CD4-positive, alpha-beta T cell (primary cell): ENCODE results near the gene IL1F10. TPM values are rescaled to one million over a fixed set of nuclear protein-coding genes. Genes with fewer than 3 reads are reported as not detected.

Experiments used
- ATAC-seq: fragments of 200-7000 bp; cut with Tn5 transposase; one replicate; pipeline ENCODE4 v1.10.0; 2022; ENCODE audit warnings: mild to moderate bottlenecking; ENCODE audit not compliant: poor library complexity
- CTCF ChIA-PET: fragments of 350-600 bp; sonication (Branson Sonifier 250); formaldehyde crosslinking; loops from one replicate; lab custom pipeline; 2021; ENCODE audit warnings: antibody characterized with exemption, inconsistent platforms; lab: Charles Lee
- POLR2A ChIA-PET: fragments of 350-600 bp; sonication (Branson Sonifier 250); formaldehyde crosslinking; loops from one replicate; lab custom pipeline; 2021; ENCODE audit warnings: antibody characterized with exemption, inconsistent platforms; lab: Charles Lee
- DNase-seq, 14 experiments: peaks; one replicate each; pipeline ENCODE4 v3.0.0-alpha.2; 2013 to 2020; ENCODE audit warnings: mixed read lengths in 2 of 14
- H3K27ac ChIP-seq, 2 donors: one replicate each; pipeline versions ENCODE4 v1.5.1 to v1.7.0; 2013; ENCODE audit warnings: low read length in 2 of 2, low read depth in 1 of 2, mild to moderate bottlenecking in 1 of 2
- H3K27me3 ChIP-seq, 2 experiments: 1 replicate in 1 of 2; 2 replicates in 1 of 2; pipeline versions ENCODE4 v1.6.1 to v1.7.0; 2013; ENCODE audit warnings: low read length in 2 of 2, control low read depth in 1 of 2, mild to moderate bottlenecking in 1 of 2, moderate library complexity in 1 of 2; ENCODE audit not compliant: insufficient read depth in 2 of 2, control insufficient read depth in 1 of 2
- H3K36me3 ChIP-seq: one replicate; pipeline ENCODE4 v1.6.1; 2013; ENCODE audit warnings: low read length, control low read depth; ENCODE audit not compliant: insufficient read depth
- H3K4me1 ChIP-seq: one replicate; pipeline ENCODE4 v1.6.1; 2013; ENCODE audit warnings: low read length, control low read depth; ENCODE audit not compliant: insufficient read depth
- H3K4me3 ChIP-seq: one replicate; pipeline ENCODE4 v1.5.1; 2013; ENCODE audit warnings: mild to moderate bottlenecking, low read length, moderate library complexity
- H3K9me3 ChIP-seq, 2 experiments: 1 replicate in 1 of 2; 2 replicates in 1 of 2; pipeline versions ENCODE4 v1.6.1 to v1.7.0; 2013; ENCODE audit warnings: low read length in 2 of 2, mild to moderate bottlenecking in 2 of 2, control low read depth in 1 of 2, moderate library complexity in 1 of 2; ENCODE audit not compliant: control insufficient read depth in 1 of 2, insufficient read depth in 1 of 2
- H3K27ac Mint-ChIP-seq: one replicate; pipeline ENCODE4 v1.8.0; 2020; ENCODE audit warnings: mixed read lengths
- H3K27me3 Mint-ChIP-seq: one replicate; pipeline ENCODE4 v1.8.0; 2021; ENCODE audit warnings: mixed read lengths
- H3K36me3 Mint-ChIP-seq: one replicate; pipeline ENCODE4 v1.8.0; 2021; ENCODE audit warnings: low read depth, mixed read lengths
- H3K4me1 Mint-ChIP-seq: one replicate; pipeline ENCODE4 v1.8.0; 2021; ENCODE audit warnings: low read depth, mixed read lengths
- H3K4me3 Mint-ChIP-seq: one replicate; pipeline ENCODE4 v1.8.0; 2020; ENCODE audit warnings: mild to moderate bottlenecking, mixed read lengths
- H3K9me3 Mint-ChIP-seq: one replicate; pipeline ENCODE4 v1.8.0; 2020; ENCODE audit warnings: mixed read lengths
- CTCF ChIP-seq: fragments of 200-600 bp; IDR thresholded peaks from one replicate; pipeline ENCODE4 v1.8.0; 2022; ENCODE audit warnings: antibody characterized with exemption, mild to moderate bottlenecking
- intact Hi-C, 2 experiments: fragments of 100-400 bp; cut with DNase I in 1 of 2; cut with micrococcal nuclease in 1 of 2; formaldehyde crosslinking; loops; one replicate each; pipeline versions ENCODE4 v1.15.1 to v1.9.0; 2023 to 2025; cut with DNase I, micrococcal nuclease
- total RNA-seq, 174 experiments: library from RNA in 2 of 174; stranded (reverse) in 2 of 174; gene quantifications; one replicate each; pipeline ENCODE4 v1.2.3 and lab custom pipeline; 2021 to 2026

IL1F10 gene
- total RNA-seq, 2 experiments from 2014 or later: not detected

GRCh38 chr2:113050921-113051895 lies 16.6 kb upstream of the IL1F10 start:
- Histone ChIP-seq H3K27ac (no peak overlapping the region), H3K27me3 (no peaks in the 10 kb centered on the region), H3K4me1 (no peaks in the 10 kb centered on the region), H3K4me3 (no peak overlapping the region), H3K36me3 (no peaks in the 10 kb centered on the region), H3K9me3 (peaks cover 4 to 8% of the 10 kb centered on the region in 2 experiments)
- ChIA-PET POLR2A (no interaction called here), CTCF (no interaction called here)
- ATAC-seq (no peak), DNase-seq (no peak)
- Mint-ChIP-seq H3K4me3 (no peak overlapping the region), H3K9me3 (peaks cover 8% of the 10 kb centered on the region), H3K4me1 (no peaks in the 10 kb centered on the region), H3K36me3 (peaks cover 3% of the 10 kb centered on the region), H3K27ac (no peak overlapping the region), H3K27me3 (no peaks in the 10 kb centered on the region)
- intact Hi-C loops: loop anchor here in 1 of 2 experiments (2.0 kb wide), 1 partner anchor 78 kb away; no protein-coding TSS in a partner anchor
- TF ChIP-seq CTCF: no peak

- intact Hi-C loops: no loop called here
- Histone ChIP-seq H3K9me3 (peaks cover 4 to 8% of the 10 kb centered on the region in 2 experiments), H3K4me3 (no peak within 1 kb of the TSS), H3K27me3 (no peaks in the 10 kb centered on the region), H3K27ac (no peak within 1 kb of the TSS), H3K4me1 (no peaks in the 10 kb centered on the region), H3K36me3 (no peaks in the 10 kb centered on the region)
- no peaks in the 10 kb centered on the region for H3K4me1 Mint-ChIP-seq
- ChIA-PET CTCF (no interaction called here), POLR2A (no interaction called here)
- H3K27ac Mint-ChIP-seq: no peak within 1 kb of the TSS
- ATAC-seq (no peak), DNase-seq (no peak)
- H3K9me3 Mint-ChIP-seq: peaks cover 8% of the 10 kb centered on the region
- no peaks in the 10 kb centered on the region for H3K27me3 Mint-ChIP-seq
- TF ChIP-seq CTCF: no peak
- peaks cover 3% of the 10 kb centered on the region for H3K36me3 Mint-ChIP-seq
- H3K4me3 Mint-ChIP-seq: no peak within 1 kb of the TSS
Measured at GRCh38 chr2:113052396-113052917, 15.3 kb upstream of the IL1F10 start, which contains the start of gene IL36B. Gene IL36B (minus strand): TSS chr2:113052867.

GRCh38 chr2:113053666-113054065 lies 14.1 kb upstream of the IL1F10 start:
- ATAC-seq: no peak
- intact Hi-C loops: no loop called here

More at GRCh38 chr2:113053666-113054065, 14.1 kb upstream of the IL1F10 start:
- H3K4me3 ChIP-seq: no peak overlapping the region
- CTCF ChIA-PET: no interaction called here
- peaks cover 4 to 8% of the 10 kb centered on the region in 2 experiments for H3K9me3 ChIP-seq
- H3K4me1 ChIP-seq: no peaks in the 10 kb centered on the region
- Mint-ChIP-seq H3K27ac (no peak overlapping the region), H3K4me1 (no peaks in the 10 kb centered on the region), H3K9me3 (peaks cover 8% of the 10 kb centered on the region), H3K4me3 (no peak overlapping the region), H3K36me3 (peaks cover 3% of the 10 kb centered on the region), H3K27me3 (no peaks in the 10 kb centered on the region)
- no peak for TF ChIP-seq CTCF
- no peak for DNase-seq
- H3K27ac ChIP-seq: no peak overlapping the region
- no peaks in the 10 kb centered on the region for H3K36me3 ChIP-seq
- H3K27me3 ChIP-seq: no peaks in the 10 kb centered on the region
- POLR2A ChIA-PET: no interaction called here
